PC-9 (cell line): ENCODE results near the gene TIMMDC1.

ENCODE experiments used
- EZH2 ChIP-seq: fragments of 200-600 bp; sonication (generic); IDR thresholded peaks from 2 replicates; pipeline ENCODE4 v1.8.0; 2017; ENCODE audit warnings: antibody characterized with exemption, low read depth
- TF ChIP-seq, protein P1 (sequence below): fragments of 200-600 bp; sonication (generic); conservative IDR thresholded peaks from 2 replicates; pipeline ENCODE4 v1.6.1; 2017; ENCODE audit warnings: mixed run types, antibody characterized with exemption, mild to moderate bottlenecking, moderate library complexity

DNA sequence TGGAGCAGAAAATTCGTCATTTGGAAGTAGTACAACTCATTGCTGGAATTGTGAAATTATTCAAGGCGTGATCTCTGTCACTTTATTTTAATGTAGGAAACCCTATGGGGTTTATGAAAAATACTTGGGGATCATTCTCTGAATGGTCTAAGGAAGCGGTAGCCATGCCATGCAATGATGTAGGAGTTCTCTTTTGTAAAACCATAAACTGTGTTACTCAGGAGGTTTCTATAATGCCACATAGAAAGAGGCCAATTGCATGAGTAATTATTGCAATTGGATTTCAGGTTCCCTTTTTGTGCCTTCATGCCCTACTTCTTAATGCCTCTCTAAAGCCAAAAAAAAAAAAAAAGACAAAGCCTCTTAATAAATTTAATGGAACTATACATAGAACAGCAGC, 5.5 kb upstream of the TIMMDC1 start:
- TF ChIP-seq, protein P1, sequence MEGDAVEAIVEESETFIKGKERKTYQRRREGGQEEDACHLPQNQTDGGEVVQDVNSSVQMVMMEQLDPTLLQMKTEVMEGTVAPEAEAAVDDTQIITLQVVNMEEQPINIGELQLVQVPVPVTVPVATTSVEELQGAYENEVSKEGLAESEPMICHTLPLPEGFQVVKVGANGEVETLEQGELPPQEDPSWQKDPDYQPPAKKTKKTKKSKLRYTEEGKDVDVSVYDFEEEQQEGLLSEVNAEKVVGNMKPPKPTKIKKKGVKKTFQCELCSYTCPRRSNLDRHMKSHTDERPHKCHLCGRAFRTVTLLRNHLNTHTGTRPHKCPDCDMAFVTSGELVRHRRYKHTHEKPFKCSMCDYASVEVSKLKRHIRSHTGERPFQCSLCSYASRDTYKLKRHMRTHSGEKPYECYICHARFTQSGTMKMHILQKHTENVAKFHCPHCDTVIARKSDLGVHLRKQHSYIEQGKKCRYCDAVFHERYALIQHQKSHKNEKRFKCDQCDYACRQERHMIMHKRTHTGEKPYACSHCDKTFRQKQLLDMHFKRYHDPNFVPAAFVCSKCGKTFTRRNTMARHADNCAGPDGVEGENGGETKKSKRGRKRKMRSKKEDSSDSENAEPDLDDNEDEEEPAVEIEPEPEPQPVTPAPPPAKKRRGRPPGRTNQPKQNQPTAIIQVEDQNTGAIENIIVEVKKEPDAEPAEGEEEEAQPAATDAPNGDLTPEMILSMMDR: no peak
- TF ChIP-seq EZH2: no peak
